Loucy (cell line): ENCODE results near the gene CCDC6.
A peak's percentile ranks its signal among the peaks of the same experiment; 100 is the strongest.

Source experiments
- H2AFZ ChIP-seq: fragments of 200-600 bp; sonication (generic); 2 replicates; pipeline ENCODE4 v1.6.0; 2016; ENCODE audit warnings: antibody characterized with exemption, mild to moderate bottlenecking, low read length, moderate library complexity
- H3F3A ChIP-seq: fragments of 200-600 bp; 2 replicates; pipeline ENCODE4 v1.6.0; 2016; ENCODE audit warnings: antibody characterized with exemption, low read depth, mild to moderate bottlenecking
- H3K27me3 ChIP-seq: fragments of 200-600 bp; sonication (generic); 2 replicates; pipeline ENCODE4 v1.6.1; 2014; ENCODE audit warnings: low read length, mild to moderate bottlenecking; ENCODE audit not compliant: insufficient read depth, poor library complexity, severe bottlenecking
- H3K36me3 ChIP-seq: fragments of 200-600 bp; sonication (generic); 2 replicates; pipeline ENCODE4 v1.6.1; 2016; ENCODE audit warnings: low read length; ENCODE audit not compliant: insufficient read depth
- H3K4me1 ChIP-seq: fragments of 200-600 bp; sonication (generic); 2 replicates; pipeline ENCODE4 v1.5.1; 2014; ENCODE audit warnings: low read length, mild to moderate bottlenecking; ENCODE audit not compliant: insufficient read depth, poor library complexity, severe bottlenecking
- H3K4me2 ChIP-seq: fragments of 200-600 bp; sonication (generic); 2 replicates; pipeline ENCODE4 v1.6.0; 2014; ENCODE audit warnings: antibody characterized with exemption, low read length, low read depth, mild to moderate bottlenecking; ENCODE audit not compliant: poor library complexity, severe bottlenecking
- H3K4me3 ChIP-seq: fragments of 200-600 bp; sonication (generic); 2 replicates; pipeline ENCODE4 v1.5.1; 2014; ENCODE audit warnings: low read length, mild to moderate bottlenecking, mixed read lengths; ENCODE audit not compliant: poor library complexity, severe bottlenecking
- H3K79me2 ChIP-seq: fragments of 200-600 bp; sonication (generic); 2 replicates; pipeline ENCODE4 v1.6.1; 2014; ENCODE audit warnings: low read length; ENCODE audit not compliant: insufficient read depth
- H3K9ac ChIP-seq: fragments of 200-600 bp; sonication (generic); 2 replicates; pipeline ENCODE4 v1.6.0; 2014; ENCODE audit warnings: mild to moderate bottlenecking, low read depth, low read length, moderate library complexity; ENCODE audit not compliant: poor library complexity, severe bottlenecking
- H3K9me2 ChIP-seq: fragments of 200-600 bp; sonication (generic); replicated peaks from 2 replicates; pipeline ENCODE4 v1.6.1; 2016; ENCODE audit warnings: low read depth, low read length, mixed read lengths
- H3K9me3 ChIP-seq: fragments of 200-600 bp; sonication (generic); 2 replicates; pipeline ENCODE4 v1.6.1; 2014; ENCODE audit warnings: mild to moderate bottlenecking, antibody characterized with exemption, low read length, low read depth; ENCODE audit not compliant: insufficient read depth
- H4K20me1 ChIP-seq: fragments of 200-600 bp; sonication (generic); 2 replicates; pipeline ENCODE4 v1.6.0; 2014; ENCODE audit warnings: antibody characterized with exemption, low read length, mild to moderate bottlenecking; ENCODE audit not compliant: insufficient read depth, poor library complexity, severe bottlenecking
- CTCF ChIP-seq: fragments of 200-600 bp; sonication (generic); conservative IDR thresholded peaks from 2 replicates; pipeline ENCODE4 v1.5.1; 2014; ENCODE audit warnings: mild to moderate bottlenecking, antibody characterized with exemption, low read length
- EZH2phosphoT487 ChIP-seq: fragments of 200-600 bp; IDR thresholded peaks from 2 replicates; pipeline ENCODE4 v1.6.1; 2018; ENCODE audit warnings: antibody characterized with exemption, mild to moderate bottlenecking, moderate library complexity, borderline replicate concordance

Gene CCDC6

GRCh38 chr10:59904426-59905065 lies 1.8 kb downstream of the CCDC6 start:
- Histone ChIP-seq H3K79me2 (peaks cover 67% of the 10 kb centered on the region), H3K9me2 (no peaks in the 10 kb centered on the region), H3K9ac (peak overlapping the region; percentile 94), H3K4me2 (peak overlapping the region; percentile 99), H4K20me1 (peaks cover 63% of the 10 kb centered on the region), H3K9me3 (no peaks in the 10 kb centered on the region), H3K4me1 (peaks cover 62% of the 10 kb centered on the region), H2AFZ (no peak overlapping the region), H3F3A (no peaks in the 10 kb centered on the region), H3K27me3 (no peaks in the 10 kb centered on the region), H3K4me3 (peak overlapping the region; percentile 98), H3K36me3 (no peaks in the 10 kb centered on the region; the same call in 1 of the 2 replicates)
- TF ChIP-seq EZH2phosphoT487: no peak

- H4K20me1 ChIP-seq: peaks cover 66% of the 10 kb centered on the region
- H3K9me3 ChIP-seq: no peaks in the 10 kb centered on the region
- no peak overlapping the region for H2AFZ ChIP-seq
- no peaks in the 10 kb centered on the region for H3K9me2 ChIP-seq
- no peak for TF ChIP-seq EZH2phosphoT487
- no peak for TF ChIP-seq CTCF
- H3F3A ChIP-seq: no peaks in the 10 kb centered on the region
- peaks cover 68% of the 10 kb centered on the region for H3K4me1 ChIP-seq
- H3K27me3 ChIP-seq: no peaks in the 10 kb centered on the region
- peak overlapping the region; percentile 94 for H3K9ac ChIP-seq
- H3K4me2 ChIP-seq: peak overlapping the region; percentile 99
- H3K79me2 ChIP-seq: peaks cover 73% of the 10 kb centered on the region
- H3K36me3 ChIP-seq: no peaks in the 10 kb centered on the region; the same call in 1 of the 2 replicates
- H3K4me3 ChIP-seq: peak overlapping the region; percentile 98
These were observed 2.5 kb downstream of the CCDC6 start for GRCh38 chr10:59903871-59904270.

GRCh38 chr10:59902016-59902415 lies 4.3 kb downstream of the CCDC6 start:
- H3K79me2 ChIP-seq: peaks cover 91% of the 10 kb centered on the region
- H3K4me2 ChIP-seq: peak overlapping the region; percentile 99
- H3K4me3 ChIP-seq: peak overlapping the region; percentile 26
- no peaks in the 10 kb centered on the region for H3F3A ChIP-seq
- no peak overlapping the region for H2AFZ ChIP-seq
- no peak for TF ChIP-seq CTCF
- TF ChIP-seq EZH2phosphoT487: no peak
- no peaks in the 10 kb centered on the region; the same call in 1 of the 2 replicates for H3K36me3 ChIP-seq
- H3K9me2 ChIP-seq: no peaks in the 10 kb centered on the region
- no peak overlapping the region for H3K9ac ChIP-seq
- no peaks in the 10 kb centered on the region for H3K27me3 ChIP-seq
- H3K4me1 ChIP-seq: peaks cover 56% of the 10 kb centered on the region
- no peaks in the 10 kb centered on the region for H3K9me3 ChIP-seq
- peaks cover 80% of the 10 kb centered on the region for H4K20me1 ChIP-seq

- peaks cover 80% of the 10 kb centered on the region for H4K20me1 ChIP-seq
- H3K4me2 ChIP-seq: peak overlapping the region; percentile 99
These were observed 4.9 kb downstream of the CCDC6 start for GRCh38 chr10:59901470-59901869.

More at GRCh38 chr10:59901470-59901869, 4.9 kb downstream of the CCDC6 start:
- Histone ChIP-seq H3K4me1 (peaks cover 55% of the 10 kb centered on the region), H3K9me2 (no peaks in the 10 kb centered on the region), H3K9me3 (no peaks in the 10 kb centered on the region), H3K27me3 (no peaks in the 10 kb centered on the region), H3F3A (no peaks in the 10 kb centered on the region), H3K9ac (no peak overlapping the region), H2AFZ (no peak overlapping the region), H3K79me2 (peaks cover 97% of the 10 kb centered on the region), H3K36me3 (no peaks in the 10 kb centered on the region; the same call in 1 of the 2 replicates), H3K4me3 (peak overlapping the region; percentile 26)
- TF ChIP-seq EZH2phosphoT487: no peak
- TF ChIP-seq CTCF: no peak
